Right cardiac atrium (tissue), 5 donors: Measurements from ENCODE around the gene PSMC1. TPM values are rescaled to one million over a fixed set of nuclear protein-coding genes. Genes with fewer than 3 reads are reported as not detected.

Experiments
- ATAC-seq, 2 donors: fragments of 200-7000 bp; cut with Tn5 transposase; one replicate each; pipeline versions ENCODE4 v1.8.0 to v1.9.1; 2020; ENCODE audit warnings: moderate library complexity in 2 of 2, mild to moderate bottlenecking in 1 of 2
- DNase-seq, 3 donors: peaks; one replicate each; pipeline ENCODE4 v3.0.0-alpha.2; 2020
- H3K27ac ChIP-seq: one replicate; pipeline ENCODE4 v1.5.1; 2013; ENCODE audit warnings: mild to moderate bottlenecking, low read length, control low read depth, moderate library complexity
- H3K27me3 ChIP-seq: one replicate; pipeline ENCODE4 v1.6.1; 2013; ENCODE audit not compliant: control insufficient read depth, insufficient read depth
- H3K4me1 ChIP-seq: one replicate; pipeline ENCODE4 v1.6.1; 2013; ENCODE audit warnings: low read length; ENCODE audit not compliant: control insufficient read depth, insufficient read depth
- H3K4me3 ChIP-seq: one replicate; pipeline ENCODE4 v1.5.1; 2013; ENCODE audit warnings: low read length, control low read depth
- H3K9me3 ChIP-seq: one replicate; pipeline ENCODE4 v1.6.1; 2013; ENCODE audit warnings: low read length; ENCODE audit not compliant: control insufficient read depth
- WGBS: extraction: QIAGEN DNeasy Blood & Tissue Kit; methylation state at CpG from one replicate; pipeline ENCODE4 v1.1.7; 2013; 5-methylcytosine and 5-hydroxymethylcytosine counted together
- intact Hi-C, 4 donors: fragments of 100-400 bp; cut with DNase I; formaldehyde crosslinking; loops; one replicate each; pipeline versions ENCODE4 v1.11.0 to v1.14.0; 2022 to 2023
- polyA plus RNA-seq: library from polyadenylated mRNA; stranded (reverse); fragments of 200-250 nt; gene quantifications from one replicate; pipeline ENCODE4 v1.2.3, GENCODE V29; 2013
- total RNA-seq, 4 donors: library from RNA; stranded (reverse); fragmentation: NEBNext Ultra II Directional; extraction: Animal tissue kit (Norgen Biotek cat#: 25700); gene quantifications; one replicate each; pipeline ENCODE4 v1.2.1, GENCODE V29; 2021
- donor health status: healthy with polysubstance abuse.
- donor health status: DM: no; HTN: yes; CAD: no.
- donor health status: DM: no; HTN: no; CAD: no.
- donor health status: DM: no; HTN: yes; CAD: no; lungs with severe emphysema.
- donor health status: DM: yes; HTN: yes; CAD: no.

The PSMC1 gene
- total and polyA plus RNA-seq, 5 donors: 89.9 to 201 (median 120) TPM

DNA sequence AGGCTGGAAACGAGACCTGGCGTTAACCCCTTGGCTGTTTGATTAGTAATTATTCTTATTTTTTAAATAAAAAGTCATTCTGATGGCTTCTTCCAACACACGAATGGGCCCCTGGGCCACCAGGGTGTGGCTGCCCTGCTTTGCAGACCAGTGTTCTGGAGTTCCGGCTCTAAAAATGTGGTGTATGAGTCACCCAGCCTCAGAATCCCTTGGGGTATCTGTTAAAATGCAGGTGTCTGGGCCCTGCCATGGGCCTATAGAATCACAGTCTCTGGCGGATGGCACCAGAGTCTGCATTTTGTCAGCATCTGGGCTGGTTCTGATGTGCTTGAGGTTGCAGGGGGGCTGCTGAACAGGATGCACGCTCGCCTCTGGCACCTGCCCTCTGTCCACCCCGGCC lies 2.5 kb upstream of the PSMC1 start:
- intact Hi-C loops: no loop called here
- DNase-seq (no peak), ATAC-seq (no peak)
- Histone ChIP-seq H3K4me1 (peaks cover 2% of the 10 kb centered on the region), H3K9me3 (no peaks in the 10 kb centered on the region), H3K27ac (no peak overlapping the region), H3K27me3 (no peaks in the 10 kb centered on the region), H3K4me3 (no peak overlapping the region)
- 84% methylated on average over 8 of the region's 8 CpGs for WGBS

DNA sequence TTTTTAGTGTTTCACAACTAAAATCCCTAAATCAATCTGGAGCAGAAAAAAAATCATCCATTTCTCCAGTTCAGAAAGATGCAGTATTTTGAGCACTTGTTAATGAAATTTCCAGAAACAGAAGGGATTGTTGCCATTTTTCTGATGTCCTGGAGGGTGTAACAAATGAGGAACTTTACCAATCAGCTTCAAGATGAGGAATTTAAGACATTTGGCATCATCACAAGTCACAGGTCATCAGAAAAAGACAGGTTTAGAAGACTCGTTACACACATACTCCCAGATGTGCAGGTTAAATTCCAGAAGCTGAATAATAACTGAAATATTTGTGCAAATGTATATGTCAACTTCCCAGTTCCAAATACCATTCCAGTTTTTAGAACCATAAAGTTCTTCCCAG lies 482 bp upstream of the PSMC1 start:
- Histone ChIP-seq H3K4me1 (peaks cover 2% of the 10 kb centered on the region), H3K9me3 (no peaks in the 10 kb centered on the region), H3K27ac (no peak overlapping the region), H3K4me3 (peak overlapping the region; percentile 85), H3K27me3 (no peaks in the 10 kb centered on the region)
- ATAC-seq (no peak), DNase-seq (no peak)
- WGBS: 63% methylated on average over 1 of the region's 1 CpG
- intact Hi-C loops: no loop called here

DNA sequence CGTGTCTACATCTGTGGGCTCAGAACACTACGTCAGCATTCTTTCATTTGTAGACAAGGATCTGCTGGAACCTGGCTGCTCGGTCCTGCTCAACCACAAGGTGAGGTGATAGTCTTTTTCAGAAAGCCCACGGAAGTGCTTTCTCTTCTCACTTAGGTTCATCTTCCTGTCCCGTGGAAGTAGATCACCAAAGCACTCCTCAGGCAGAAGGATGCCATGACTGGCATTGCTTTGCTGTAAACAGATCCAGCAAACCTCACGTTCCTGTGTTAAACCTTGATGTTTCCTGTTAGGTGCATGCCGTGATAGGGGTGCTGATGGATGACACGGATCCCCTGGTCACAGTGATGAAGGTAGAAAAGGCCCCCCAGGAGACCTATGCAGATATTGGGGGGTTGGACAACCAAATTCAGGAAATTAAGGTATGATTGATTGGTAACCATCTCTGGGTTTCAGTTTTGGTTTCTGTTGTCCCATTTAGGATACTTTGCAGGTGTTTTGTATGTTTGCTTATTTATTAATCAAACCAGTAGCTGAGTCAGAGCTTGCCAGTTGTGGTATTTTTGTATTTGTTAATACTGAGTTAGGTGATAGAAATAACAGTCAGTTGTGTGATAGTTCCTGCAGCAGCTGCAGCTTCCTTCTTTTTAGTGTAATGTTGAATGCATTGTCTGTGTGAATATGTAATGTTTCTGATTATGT lies 7.5 kb downstream of the PSMC1 start:
- intact Hi-C loops: no loop called here
- Histone ChIP-seq H3K9me3 (no peaks in the 10 kb centered on the region), H3K27me3 (no peaks in the 10 kb centered on the region), H3K27ac (no peak overlapping the region), H3K4me3 (no peak overlapping the region), H3K4me1 (no peaks in the 10 kb centered on the region)
- DNase-seq (no peak), ATAC-seq (no peak)
- WGBS: 79% methylated on average over 8 of the region's 8 CpGs

DNA sequence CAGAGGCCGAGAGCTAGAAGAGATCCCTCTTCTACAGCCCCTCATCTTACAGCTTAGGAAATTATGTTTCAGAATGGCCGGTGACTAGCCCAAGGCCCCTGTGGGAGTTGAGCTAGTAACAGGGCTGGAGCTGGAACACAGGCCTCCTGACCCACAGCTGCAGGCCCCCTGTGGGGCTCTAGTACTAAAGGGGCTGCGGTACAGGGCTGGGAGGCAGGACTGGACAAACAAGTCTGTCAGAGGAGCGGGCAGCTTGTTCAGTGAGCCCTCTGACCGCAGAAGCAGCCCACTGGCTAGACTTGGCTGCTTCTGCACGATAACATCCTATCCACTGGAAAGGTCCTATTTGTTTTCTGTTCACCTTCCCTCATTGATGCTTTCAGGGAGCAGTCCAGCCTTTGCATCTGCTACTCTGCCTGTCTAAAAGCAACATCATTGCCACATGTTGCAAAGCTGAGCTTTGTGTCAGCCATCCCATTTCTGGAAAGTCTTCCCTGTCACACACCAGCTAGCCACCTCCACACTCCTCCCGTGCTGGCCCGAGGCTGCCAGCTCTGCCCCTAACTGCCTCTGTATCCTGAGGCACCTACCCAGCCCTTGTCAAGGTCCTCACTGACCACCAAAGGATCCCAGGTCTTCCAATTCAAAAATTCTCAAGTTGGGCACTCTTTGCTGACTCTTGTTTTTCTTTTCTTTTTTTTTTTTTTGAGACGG lies 10.2 kb downstream of the PSMC1 start:
- DNase-seq: no peak
- WGBS: 93% methylated on average over 9 of the region's 9 CpGs

DNA sequence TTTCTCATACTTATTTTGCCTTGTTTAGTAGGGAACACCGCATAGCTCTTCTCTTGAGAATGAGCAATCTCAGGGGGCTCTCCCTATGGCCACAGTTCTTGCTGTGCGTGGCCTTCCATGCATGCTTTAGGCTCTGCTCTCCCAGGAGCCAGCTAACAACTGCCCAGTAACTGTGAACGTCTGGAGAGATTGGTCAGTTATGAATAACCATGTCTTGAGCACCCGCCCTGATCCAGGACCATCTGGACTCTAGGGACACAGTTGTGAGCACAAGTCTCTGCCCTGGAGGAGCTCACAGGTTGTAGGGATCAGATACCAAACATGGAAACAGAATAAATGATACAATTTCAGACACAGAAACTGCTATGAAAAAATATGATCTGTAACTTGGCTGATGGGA lies 12.1 kb downstream of the PSMC1 start:
- intact Hi-C loops: no loop called here
- ATAC-seq (no peak), DNase-seq (no peak)
- no peaks in the 10 kb centered on the region for H3K27me3 ChIP-seq
- 89% methylated on average over 4 of the region's 4 CpGs for WGBS
- H3K27ac ChIP-seq: no peak overlapping the region
- H3K9me3 ChIP-seq: no peaks in the 10 kb centered on the region
- H3K4me3 ChIP-seq: no peak overlapping the region
- H3K4me1 ChIP-seq: no peaks in the 10 kb centered on the region

More for the DNA sequence above, 10.2 kb downstream of the PSMC1 start:
- Histone ChIP-seq H3K9me3 (no peaks in the 10 kb centered on the region), H3K4me1 (no peaks in the 10 kb centered on the region), H3K4me3 (no peak overlapping the region), H3K27ac (no peak overlapping the region), H3K27me3 (no peaks in the 10 kb centered on the region)
- intact Hi-C loops: no loop called here
- peak in 1 of 2 donors; percentile 10 for ATAC-seq

DNA sequence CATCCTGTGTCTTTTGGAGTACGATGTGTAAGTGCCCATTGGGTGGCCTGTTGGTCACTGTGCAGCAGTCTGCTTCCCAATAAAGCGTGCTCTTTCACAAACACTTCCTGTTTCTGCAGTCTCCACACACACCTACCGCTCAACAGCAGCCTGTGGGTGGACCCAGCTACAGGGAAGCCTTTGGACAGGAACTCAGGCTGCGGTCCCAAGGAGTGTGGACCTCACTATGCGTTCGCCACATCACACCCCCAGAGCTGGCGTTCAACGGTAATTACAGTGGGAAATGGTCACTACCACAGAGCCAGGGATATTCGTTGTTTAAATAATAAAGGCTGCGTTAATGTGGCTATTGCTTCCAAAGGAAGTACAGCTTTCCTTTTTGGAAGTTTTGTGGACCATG lies 16.2 kb downstream of the PSMC1 start:
- Histone ChIP-seq H3K27me3 (no peaks in the 10 kb centered on the region), H3K4me3 (no peak overlapping the region), H3K9me3 (no peaks in the 10 kb centered on the region), H3K27ac (no peak overlapping the region), H3K4me1 (no peaks in the 10 kb centered on the region)
- intact Hi-C loops: no loop called here
- ATAC-seq (peak; percentile 20 to 31), DNase-seq (no peak)
- WGBS: 61% methylated on average over 10 of the region's 10 CpGs

DNA sequence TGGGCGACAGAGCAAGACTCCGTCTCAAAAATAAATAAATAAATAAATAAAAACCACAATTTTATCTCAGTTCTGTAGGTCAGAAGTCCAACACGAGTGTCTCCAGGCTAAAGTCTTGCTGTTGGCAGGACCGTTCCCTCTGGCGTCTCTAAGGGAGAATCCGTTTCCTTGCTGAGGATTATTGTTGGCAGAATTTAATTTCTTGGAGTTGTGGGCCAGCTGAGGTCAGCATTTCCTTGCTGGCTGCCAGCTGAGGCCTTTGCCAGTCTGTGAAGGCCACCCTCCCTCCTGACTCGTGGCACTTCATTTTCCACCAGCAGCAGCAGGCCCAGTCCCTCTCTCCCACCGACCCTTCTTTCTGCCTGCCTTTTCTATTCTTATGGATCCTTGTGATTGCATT lies 17.2 kb downstream of the PSMC1 start:
- DNase-seq: peak in 1 of 3 donors; percentile 74
- WGBS: 44% methylated on average over 8 of the region's 8 CpGs
- no peaks in the 10 kb centered on the region for H3K9me3 ChIP-seq
- intact Hi-C loops: no loop called here
- no peaks in the 10 kb centered on the region for H3K4me1 ChIP-seq
- H3K27ac ChIP-seq: no peak overlapping the region
- H3K4me3 ChIP-seq: no peak overlapping the region
- ATAC-seq: peak; percentile 47 to 73
- H3K27me3 ChIP-seq: no peaks in the 10 kb centered on the region

DNA sequence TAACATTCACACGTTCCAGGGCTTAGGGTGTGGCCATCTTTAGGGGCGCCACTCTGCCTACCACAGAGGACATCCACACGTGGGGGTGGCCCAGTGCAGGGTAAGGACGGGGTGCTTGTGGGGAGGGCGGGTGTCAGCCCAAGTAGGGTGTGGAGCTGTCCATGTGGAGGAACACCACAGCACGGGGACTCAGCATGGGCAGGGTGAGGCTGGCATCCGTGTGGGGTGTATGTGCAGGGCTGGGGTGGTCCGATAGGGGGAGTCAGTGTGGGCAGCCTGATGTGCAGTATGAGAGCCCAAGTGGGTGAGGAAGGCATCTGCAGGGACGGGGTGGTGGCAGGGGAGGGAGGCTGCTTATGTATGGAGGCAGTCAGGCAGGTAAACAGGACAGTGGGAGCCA lies 17.7 kb downstream of the PSMC1 start:
- H3K27ac ChIP-seq: no peak overlapping the region
- 69% methylated on average over 9 of the region's 9 CpGs for WGBS
- ATAC-seq (peak; percentile 28 to 56), DNase-seq (no peak)
- H3K9me3 ChIP-seq: no peaks in the 10 kb centered on the region
- H3K4me1 ChIP-seq: no peaks in the 10 kb centered on the region
- no peak overlapping the region for H3K4me3 ChIP-seq
- intact Hi-C loops: no loop called here
- no peaks in the 10 kb centered on the region for H3K27me3 ChIP-seq

DNA sequence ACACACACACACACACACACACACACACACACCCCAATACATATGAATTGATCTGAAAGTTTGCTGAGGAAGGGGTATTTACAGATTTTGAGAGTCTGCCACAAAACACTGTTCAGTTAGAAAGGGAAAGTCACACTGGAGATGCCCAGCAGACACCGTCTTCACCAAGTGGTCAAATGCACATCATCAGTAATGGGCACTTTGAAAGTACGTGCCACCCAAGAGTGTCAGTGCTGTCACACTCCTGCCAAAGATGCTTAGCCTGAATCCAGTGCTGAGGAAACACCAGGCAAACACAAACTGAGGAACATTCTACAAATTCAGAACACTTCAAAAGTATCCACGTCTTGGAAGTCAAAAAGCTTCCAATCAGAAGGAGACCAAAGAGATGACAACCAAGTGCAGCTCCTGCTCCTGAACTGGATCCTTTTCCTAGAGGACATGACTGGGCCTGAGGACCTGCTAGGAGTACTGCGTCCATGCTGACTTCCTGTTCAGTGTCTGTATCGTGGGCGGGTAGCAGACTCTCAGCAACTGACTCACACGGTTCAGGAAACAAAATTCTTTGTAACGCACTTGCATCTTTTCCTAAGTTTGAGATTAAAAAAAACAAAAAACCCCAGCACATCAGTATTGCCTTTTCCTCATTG lies 18.6 kb downstream of the PSMC1 start:
- H3K27me3 ChIP-seq: no peaks in the 10 kb centered on the region
- H3K9me3 ChIP-seq: no peaks in the 10 kb centered on the region
- intact Hi-C loops: no loop called here
- no peaks in the 10 kb centered on the region for H3K4me1 ChIP-seq
- 52% methylated on average over 8 of the region's 8 CpGs for WGBS
- ATAC-seq: peak; percentile 53 to 80
- H3K4me3 ChIP-seq: no peak overlapping the region
- H3K27ac ChIP-seq: no peak overlapping the region
- DNase-seq: no peak

DNA sequence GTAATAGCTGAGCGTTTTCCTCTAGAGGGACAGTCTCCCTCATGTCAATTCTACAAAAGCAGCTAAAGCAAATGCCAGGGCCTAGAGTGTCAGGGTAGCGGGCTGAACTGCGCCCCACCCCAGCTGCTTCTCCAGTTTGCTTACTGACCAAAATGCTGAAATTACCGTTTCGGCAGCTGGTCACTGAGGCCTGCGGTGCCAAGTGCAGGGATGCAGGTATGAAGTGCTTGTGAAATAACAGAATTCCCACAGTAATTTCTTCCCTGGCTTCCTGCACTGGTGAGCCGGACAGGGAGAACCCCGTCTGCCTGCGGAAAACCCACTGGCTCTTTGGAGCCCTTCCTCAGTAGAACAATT lies 19.1 kb downstream of the PSMC1 start:
- 77% methylated on average over 9 of the region's 9 CpGs for WGBS
- intact Hi-C loops: no loop called here

DNA sequence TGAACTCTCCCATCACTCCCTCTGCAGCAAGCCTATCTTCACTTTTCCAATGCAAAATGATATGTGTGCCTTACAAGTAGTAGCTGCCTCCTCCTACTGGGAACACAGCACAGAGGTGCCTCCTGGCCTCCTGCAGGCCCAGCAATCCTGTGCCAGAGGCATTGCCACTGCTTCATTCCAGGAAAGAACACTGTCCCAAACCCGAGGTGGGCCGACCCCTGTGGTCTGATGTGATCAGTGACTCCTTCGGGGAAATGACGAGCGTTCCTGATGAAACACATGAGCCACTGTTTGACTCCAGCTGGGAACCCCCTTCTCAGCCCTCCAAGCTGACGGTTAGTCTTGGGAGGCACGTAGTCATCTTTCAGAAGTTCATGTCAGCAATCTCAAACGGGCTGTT lies 19.5 kb downstream of the PSMC1 start:
- WGBS: 84% methylated on average over 8 of the region's 8 CpGs
- Histone ChIP-seq H3K27me3 (no peaks in the 10 kb centered on the region), H3K27ac (peak overlapping the region; percentile 16), H3K4me3 (no peak overlapping the region), H3K9me3 (no peaks in the 10 kb centered on the region), H3K4me1 (no peaks in the 10 kb centered on the region)
- intact Hi-C loops: no loop called here
- ATAC-seq (no peak), DNase-seq (no peak)

More for the DNA sequence above, 19.1 kb downstream of the PSMC1 start:
- no peaks in the 10 kb centered on the region for H3K4me1 ChIP-seq
- peak overlapping the region; percentile 16 for H3K27ac ChIP-seq
- no peak overlapping the region for H3K4me3 ChIP-seq
- H3K27me3 ChIP-seq: no peaks in the 10 kb centered on the region
- no peak for DNase-seq
- ATAC-seq: peak in 1 of 2 donors; percentile 43
- H3K9me3 ChIP-seq: no peaks in the 10 kb centered on the region
